CD4-positive, alpha-beta memory T cell (primary cell): ENCODE measurements around the gene CCDC102B. TPM values are rescaled to one million over a fixed set of nuclear protein-coding genes. Genes with fewer than 3 reads are reported as not detected.

Experiments used
- CTCF ChIA-PET: fragments of 350-600 bp; sonication (Branson Sonifier 250); formaldehyde crosslinking; loops from one replicate; lab custom pipeline; 2021; ENCODE audit warnings: inconsistent platforms; ENCODE audit not compliant: partially characterized antibody; lab: Charles Lee
- POLR2A ChIA-PET: fragments of 350-600 bp; sonication (Branson Sonifier 250); formaldehyde crosslinking; loops from one replicate; lab custom pipeline; 2021; ENCODE audit not compliant: partially characterized antibody; lab: Charles Lee
- DNase-seq, 5 donors: peaks; one replicate each; pipeline versions ENCODE4 v3.0.0 to v3.0.0-alpha.2; 2020 to 2022; ENCODE audit warnings: mixed read lengths in 1 of 5
- H3K27ac ChIP-seq: one replicate; pipeline ENCODE4 v1.7.0; 2013; ENCODE audit warnings: low read depth, low read length
- H3K27me3 ChIP-seq: 2 replicates; pipeline ENCODE4 v1.7.0; 2013; ENCODE audit warnings: mild to moderate bottlenecking, low read length, moderate library complexity; ENCODE audit not compliant: insufficient read depth
- H3K36me3 ChIP-seq: 2 replicates; pipeline ENCODE4 v1.7.0; 2013; ENCODE audit warnings: mild to moderate bottlenecking, low read length, moderate library complexity; ENCODE audit not compliant: insufficient read depth
- H3K4me1 ChIP-seq: 2 replicates; pipeline ENCODE4 v1.7.0; 2013; ENCODE audit warnings: mild to moderate bottlenecking, low read length, moderate library complexity; ENCODE audit not compliant: insufficient read depth
- H3K4me3 ChIP-seq, 2 donors: one replicate each; pipeline ENCODE4 v1.7.0; 2013; ENCODE audit warnings: low read length in 2 of 2, mild to moderate bottlenecking in 1 of 2
- H3K9me3 ChIP-seq, 2 donors: one replicate each; pipeline ENCODE4 v1.7.0; 2013; ENCODE audit warnings: low read length in 2 of 2, control low read depth in 1 of 2; ENCODE audit not compliant: control insufficient read depth in 1 of 2
- H3K27ac Mint-ChIP-seq, 7 donors: one replicate each; pipeline ENCODE4 v1.8.0; 2020 to 2021; ENCODE audit warnings: mixed read lengths in 7 of 7, mild to moderate bottlenecking in 6 of 7, inconsistent platforms in 3 of 7, moderate library complexity in 3 of 7
- H3K27me3 Mint-ChIP-seq, 2 donors: one replicate each; pipeline ENCODE4 v1.8.0; 2020 to 2021; ENCODE audit warnings: mixed read lengths in 2 of 2
- H3K36me3 Mint-ChIP-seq, 2 donors: one replicate each; pipeline ENCODE4 v1.8.0; 2020 to 2021; ENCODE audit warnings: mixed read lengths in 2 of 2, inconsistent platforms in 1 of 2, mild to moderate bottlenecking in 1 of 2
- H3K4me1 Mint-ChIP-seq, 4 donors: one replicate each; pipeline ENCODE4 v1.8.0; 2020 to 2021; ENCODE audit warnings: mixed read lengths in 4 of 4, mild to moderate bottlenecking in 1 of 4
- H3K4me3 Mint-ChIP-seq, 8 donors: one replicate each; pipeline ENCODE4 v1.8.0; 2020 to 2021; ENCODE audit warnings: mixed read lengths in 8 of 8, mild to moderate bottlenecking in 7 of 8, moderate library complexity in 6 of 8, inconsistent platforms in 3 of 8
- H3K9me3 Mint-ChIP-seq, 8 donors: one replicate each; pipeline ENCODE4 v1.8.0; 2020 to 2021; ENCODE audit warnings: mixed read lengths in 8 of 8, mild to moderate bottlenecking in 5 of 8, inconsistent platforms in 3 of 8, moderate library complexity in 1 of 8
- intact Hi-C: fragments of 100-400 bp; cut with micrococcal nuclease; formaldehyde crosslinking; loops from one replicate; pipeline ENCODE4 v1.15.1; 2023
- polyA plus RNA-seq, 2 donors: library from polyadenylated mRNA; unstranded; fragments of 300-500 nt; fragmentation: Illumina TruSeq; gene quantifications; one replicate each; pipeline ENCODE4 v1.2.3, GENCODE V29; 2021
- total RNA-seq, 2 experiments: library from RNA; stranded (reverse); gene quantifications; one replicate each; pipeline ENCODE4 v1.2.3, GENCODE V29; 2021

CCDC102B gene
- total and polyA plus RNA-seq, 4 experiments from 2014 or later, result 2.7 to 4.9 (median 4.0) TPM

GRCh38 chr18:68969027-68969426, 171.1 kb downstream of the CCDC102B start:
- no peak for DNase-seq
- no peaks in the 10 kb centered on the region for H3K9me3 Mint-ChIP-seq
- H3K27ac Mint-ChIP-seq, result no peak overlapping the region
- H3K36me3 ChIP-seq, result no peaks in the 10 kb centered on the region
- H3K27ac ChIP-seq, result no peak overlapping the region
- H3K9me3 ChIP-seq, result no peaks in the 10 kb centered on the region
- CTCF ChIA-PET, result no interaction called here
- H3K36me3 Mint-ChIP-seq, result no peaks in the 10 kb centered on the region
- H3K4me1 Mint-ChIP-seq, result no peaks in the 10 kb centered on the region
- H3K27me3 Mint-ChIP-seq, result no peaks in the 10 kb centered on the region
- no peaks in the 10 kb centered on the region for H3K4me1 ChIP-seq
- POLR2A ChIA-PET, result no interaction called here
- H3K4me3 Mint-ChIP-seq, result no peak overlapping the region
- H3K27me3 ChIP-seq, result no peaks in the 10 kb centered on the region
- intact Hi-C loops, result loop anchor here (10.0 kb wide), 1 partner anchor 56 kb away; no protein-coding TSS in a partner anchor
- no peak overlapping the region for H3K4me3 ChIP-seq

- H3K36me3 Mint-ChIP-seq, result no peaks in the 10 kb centered on the region
- DNase-seq, result no peak
- no peaks in the 10 kb centered on the region for H3K4me1 Mint-ChIP-seq
- ChIA-PET CTCF (no interaction called here), POLR2A (no interaction called here)
- H3K27me3 Mint-ChIP-seq, result no peaks in the 10 kb centered on the region
- no peaks in the 10 kb centered on the region for H3K9me3 Mint-ChIP-seq
- Histone ChIP-seq H3K27ac (no peak overlapping the region), H3K4me1 (no peaks in the 10 kb centered on the region), H3K27me3 (no peaks in the 10 kb centered on the region), H3K9me3 (no peaks in the 10 kb centered on the region), H3K4me3 (no peak overlapping the region), H3K36me3 (no peaks in the 10 kb centered on the region)
- intact Hi-C loops, result no loop called here
- H3K4me3 Mint-ChIP-seq, result no peak overlapping the region
- H3K27ac Mint-ChIP-seq, result no peak overlapping the region
Measured at GRCh38 chr18:68972176-68972575, 174.3 kb downstream of the CCDC102B start.

- no peaks in the 10 kb centered on the region for H3K27me3 ChIP-seq
- H3K4me3 Mint-ChIP-seq, result no peak overlapping the region
- CTCF ChIA-PET, result no interaction called here
Measured at GRCh38 chr18:68979737-68980136, 181.9 kb downstream of the CCDC102B start.

DNA sequence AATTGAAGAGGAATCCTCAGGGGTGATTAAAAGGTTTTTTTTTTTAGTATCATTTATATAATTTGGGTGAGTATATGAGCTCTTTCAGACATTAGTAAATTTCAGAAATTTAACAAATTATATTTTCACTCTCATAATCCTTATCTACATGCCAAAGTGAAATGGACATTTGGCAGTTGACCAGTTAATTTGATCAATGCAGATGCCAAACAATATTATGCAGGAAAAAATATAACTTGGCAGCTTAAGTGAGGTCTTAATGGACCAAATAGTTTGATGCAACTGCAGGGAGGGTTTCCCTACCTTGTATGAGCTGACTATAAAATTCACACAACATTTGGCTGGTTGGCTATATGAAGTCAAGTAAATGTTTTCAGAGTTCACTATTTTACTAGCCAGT, 185.2 kb downstream of the CCDC102B start:
- H3K27ac ChIP-seq, result no peak overlapping the region
- no peaks in the 10 kb centered on the region for H3K9me3 ChIP-seq
- H3K36me3 ChIP-seq, result no peaks in the 10 kb centered on the region
- CTCF ChIA-PET, result interaction anchor here (0.8 kb wide), 1 partner anchor 10 kb away, joined by 3 read pairs; no protein-coding TSS in a partner anchor
- POLR2A ChIA-PET, result no interaction called here
- no peak overlapping the region for H3K27ac Mint-ChIP-seq
- H3K4me3 ChIP-seq, result no peak overlapping the region
- no peak overlapping the region for H3K4me3 Mint-ChIP-seq
- H3K4me1 ChIP-seq, result no peaks in the 10 kb centered on the region
- H3K9me3 Mint-ChIP-seq, result peaks cover 0 to 6% (median 0%) of the 10 kb centered on the region in 8 donors
- intact Hi-C loops, result no loop called here
- no peaks in the 10 kb centered on the region for H3K36me3 Mint-ChIP-seq
- H3K27me3 Mint-ChIP-seq, result no peaks in the 10 kb centered on the region
- no peaks in the 10 kb centered on the region for H3K4me1 Mint-ChIP-seq
- no peaks in the 10 kb centered on the region for H3K27me3 ChIP-seq
- DNase-seq, result no peak

More at GRCh38 chr18:68979737-68980136, 181.9 kb downstream of the CCDC102B start:
- peaks cover 0 to 5% (median 0%) of the 10 kb centered on the region in 8 donors for H3K9me3 Mint-ChIP-seq
- Histone ChIP-seq H3K4me1 (no peaks in the 10 kb centered on the region), H3K4me3 (no peak overlapping the region), H3K27ac (no peak overlapping the region), H3K36me3 (no peaks in the 10 kb centered on the region), H3K9me3 (no peaks in the 10 kb centered on the region)
- no peaks in the 10 kb centered on the region for H3K27me3 Mint-ChIP-seq
- POLR2A ChIA-PET, result no interaction called here
- H3K27ac Mint-ChIP-seq, result no peak overlapping the region
- intact Hi-C loops, result no loop called here
- no peak for DNase-seq
- H3K4me1 Mint-ChIP-seq, result no peaks in the 10 kb centered on the region
- H3K36me3 Mint-ChIP-seq, result no peaks in the 10 kb centered on the region

GRCh38 chr18:68984342-68984741, 186.5 kb downstream of the CCDC102B start:
- H3K4me3 Mint-ChIP-seq, result no peak overlapping the region

DNA sequence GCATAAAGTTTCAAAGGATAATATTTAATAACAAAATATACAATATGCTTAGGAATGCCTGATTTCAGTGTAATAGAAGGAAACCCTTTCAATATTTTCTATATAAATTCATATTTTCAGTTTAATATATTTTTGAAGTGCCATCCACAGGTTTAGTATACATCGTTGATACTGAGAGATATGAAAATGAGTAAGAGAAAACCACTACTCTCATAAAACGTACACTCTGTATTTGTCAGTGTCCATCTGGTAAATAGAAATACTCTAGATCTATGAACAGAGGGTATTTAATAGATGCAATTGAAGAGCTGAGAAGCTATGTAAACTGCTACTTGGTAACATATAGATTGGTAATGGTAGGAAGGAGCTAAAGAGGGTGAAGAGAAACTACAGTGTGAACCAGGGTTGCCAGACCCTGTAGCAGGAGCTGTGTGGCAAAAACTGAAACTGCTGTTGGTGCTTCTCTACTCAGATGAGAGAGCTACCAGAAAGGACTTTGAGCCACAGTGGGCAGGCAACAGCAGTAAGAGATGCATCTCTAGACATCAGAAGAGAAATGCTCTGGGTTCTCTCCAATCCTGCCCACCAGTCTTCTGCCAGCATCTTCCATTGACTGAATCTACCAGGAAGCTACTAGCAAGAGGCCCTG, 187.4 kb downstream of the CCDC102B start:
- POLR2A ChIA-PET, result no interaction called here

More at GRCh38 chr18:68984342-68984741, 186.5 kb downstream of the CCDC102B start:
- peaks cover 0 to 6% (median 0%) of the 10 kb centered on the region in 8 donors for H3K9me3 Mint-ChIP-seq
- no peak overlapping the region for H3K4me3 ChIP-seq
- no peak for DNase-seq
- ChIA-PET POLR2A (no interaction called here), CTCF (no interaction called here)
- no peaks in the 10 kb centered on the region for H3K4me1 ChIP-seq
- no peaks in the 10 kb centered on the region for H3K9me3 ChIP-seq
- intact Hi-C loops, result no loop called here
- H3K27ac Mint-ChIP-seq, result no peak overlapping the region
- H3K36me3 ChIP-seq, result no peaks in the 10 kb centered on the region
- H3K27ac ChIP-seq, result no peak overlapping the region
- no peaks in the 10 kb centered on the region for H3K27me3 ChIP-seq
- H3K27me3 Mint-ChIP-seq, result no peaks in the 10 kb centered on the region
- H3K36me3 Mint-ChIP-seq, result no peaks in the 10 kb centered on the region
- H3K4me1 Mint-ChIP-seq, result no peaks in the 10 kb centered on the region

GRCh38 chr18:68991286-68991685, 193.4 kb downstream of the CCDC102B start:
- peaks cover 0 to 11% (median 0%) of the 10 kb centered on the region in 8 donors for H3K9me3 Mint-ChIP-seq
- H3K27ac ChIP-seq, result no peak overlapping the region
- DNase-seq, result no peak
- H3K4me3 Mint-ChIP-seq, result no peak overlapping the region
- no peaks in the 10 kb centered on the region for H3K27me3 ChIP-seq
- intact Hi-C loops, result no loop called here
- H3K36me3 ChIP-seq, result no peaks in the 10 kb centered on the region
- no peak overlapping the region for H3K27ac Mint-ChIP-seq
- H3K36me3 Mint-ChIP-seq, result no peaks in the 10 kb centered on the region
- H3K4me3 ChIP-seq, result no peak overlapping the region
- no peaks in the 10 kb centered on the region for H3K4me1 Mint-ChIP-seq
- no peaks in the 10 kb centered on the region for H3K27me3 Mint-ChIP-seq
- ChIA-PET POLR2A (no interaction called here), CTCF (no interaction called here)
- no peaks in the 10 kb centered on the region for H3K9me3 ChIP-seq
- no peaks in the 10 kb centered on the region for H3K4me1 ChIP-seq

More for the DNA sequence above, 187.4 kb downstream of the CCDC102B start:
- Mint-ChIP-seq H3K27ac (no peak overlapping the region), H3K4me1 (no peaks in the 10 kb centered on the region), H3K27me3 (no peaks in the 10 kb centered on the region), H3K36me3 (no peaks in the 10 kb centered on the region), H3K4me3 (no peak overlapping the region), H3K9me3 (peaks cover 0 to 6% (median 0%) of the 10 kb centered on the region in 8 donors)
- intact Hi-C loops, result no loop called here
- Histone ChIP-seq H3K4me1 (no peaks in the 10 kb centered on the region), H3K36me3 (no peaks in the 10 kb centered on the region), H3K9me3 (no peaks in the 10 kb centered on the region), H3K27ac (no peak overlapping the region), H3K4me3 (no peak overlapping the region), H3K27me3 (no peaks in the 10 kb centered on the region)
- CTCF ChIA-PET, result no interaction called here
- no peak for DNase-seq
